ENCODE results near the gene LHFPL2.

- TF ChIP-seq CEBPB (IDR thresholded peaks at IDR 0.05; ENCODE audit: low read depth) (no peak), JUND (IDR thresholded peaks at IDR 0.05) (no peak), EZH2 (IDR thresholded peaks at IDR 0.05) (no peak), RAD21 (IDR thresholded peaks at IDR 0.05; ENCODE audit: low read depth) (no peak), EZH2phosphoT487 (IDR thresholded peaks at IDR 0.05; ENCODE audit: borderline replicate concordance) (no peak), POLR2A (IDR thresholded peaks at IDR 0.05; ENCODE audit: borderline replicate concordance, extremely low read depth, insufficient read depth, insufficient read length) (no peak), ZFX (IDR thresholded peaks at IDR 0.05) (no peak), REST (IDR thresholded peaks at IDR 0.05; ENCODE audit: low read depth) (no peak), CTCF (IDR thresholded peaks at IDR 0.05 in 2 of 3, conservative IDR thresholded peaks at IDR 0.05 in 1 of 3; ENCODE audit: borderline replicate concordance in 1 of 3, insufficient read depth in 1 of 3, low read depth in 2 of 3, low read length in 2 of 3) (no peak), POLR2AphosphoS5 (IDR thresholded peaks at IDR 0.05; ENCODE audit: low read depth, low read length) (no peak), MAX (IDR thresholded peaks at IDR 0.05) (no peak), FOSL1 (IDR thresholded peaks at IDR 0.05; ENCODE audit: low read depth) (no peak)
Observed at GRCh38 chr5:78691084-78691960, 42.8 kb upstream of the LHFPL2 start.
